Transverse colon (tissue), 3 donors: ENCODE data around the gene ERFE.

ENCODE experiments used
- POLR2A ChIP-seq: fragments of 450-650 bp; IDR thresholded peaks from one replicate; pipeline ENCODE4 v1.6.1; 2016; ENCODE audit warnings: antibody characterized with exemption, mild to moderate bottlenecking, moderate library complexity
- TF ChIP-seq, protein P1 (sequence below), 5 experiments: fragments of 200-600 bp in 3 of 5; fragments of 450-650 bp in 2 of 5; sonication (generic) in 3 of 5; IDR thresholded peaks; 1 replicate in 2 of 5; 2 replicates in 3 of 5; pipeline ENCODE4 v1.5.1; 2016 to 2017; ENCODE audit warnings: antibody characterized with exemption in 5 of 5, inconsistent platforms in 3 of 5, mild to moderate bottlenecking in 2 of 5, moderate library complexity in 1 of 5

DNA sequence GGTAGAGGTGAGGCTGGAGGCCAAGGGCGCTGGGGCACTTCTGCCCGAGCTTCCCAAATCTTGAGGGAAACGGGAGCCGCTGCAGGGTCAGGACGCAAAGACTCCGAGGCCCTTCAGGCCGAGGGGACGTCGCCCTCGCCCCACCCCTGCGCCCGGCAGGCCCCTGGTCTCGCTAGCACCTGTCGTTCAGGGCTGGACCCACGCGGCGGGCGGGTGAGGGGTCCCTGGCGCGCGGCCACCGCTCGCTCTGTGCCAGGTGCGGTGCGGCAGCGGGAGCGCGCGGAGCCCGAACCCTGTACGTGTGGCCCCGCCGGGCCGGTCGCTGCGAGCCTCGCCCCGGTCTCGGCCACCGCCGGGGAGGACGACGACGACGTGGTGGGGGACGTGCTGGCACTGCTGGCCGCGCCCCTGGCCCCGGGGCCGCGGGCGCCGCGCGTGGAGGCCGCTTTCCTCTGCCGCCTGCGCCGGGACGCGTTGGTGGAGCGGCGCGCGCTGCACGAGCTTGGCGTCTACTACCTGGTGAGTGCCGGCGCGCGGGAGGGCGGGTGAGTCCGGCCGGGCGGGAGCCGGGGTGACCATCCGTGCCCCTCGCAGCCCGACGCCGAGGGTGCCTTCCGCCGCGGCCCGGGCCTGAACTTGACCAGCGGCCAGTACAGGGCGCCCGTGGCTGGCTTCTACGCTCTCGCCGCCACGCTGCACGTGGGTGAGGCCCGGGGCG is 4.9 kb downstream of the ERFE start:
- TF ChIP-seq POLR2A: no peak
- TF ChIP-seq, protein P1, sequence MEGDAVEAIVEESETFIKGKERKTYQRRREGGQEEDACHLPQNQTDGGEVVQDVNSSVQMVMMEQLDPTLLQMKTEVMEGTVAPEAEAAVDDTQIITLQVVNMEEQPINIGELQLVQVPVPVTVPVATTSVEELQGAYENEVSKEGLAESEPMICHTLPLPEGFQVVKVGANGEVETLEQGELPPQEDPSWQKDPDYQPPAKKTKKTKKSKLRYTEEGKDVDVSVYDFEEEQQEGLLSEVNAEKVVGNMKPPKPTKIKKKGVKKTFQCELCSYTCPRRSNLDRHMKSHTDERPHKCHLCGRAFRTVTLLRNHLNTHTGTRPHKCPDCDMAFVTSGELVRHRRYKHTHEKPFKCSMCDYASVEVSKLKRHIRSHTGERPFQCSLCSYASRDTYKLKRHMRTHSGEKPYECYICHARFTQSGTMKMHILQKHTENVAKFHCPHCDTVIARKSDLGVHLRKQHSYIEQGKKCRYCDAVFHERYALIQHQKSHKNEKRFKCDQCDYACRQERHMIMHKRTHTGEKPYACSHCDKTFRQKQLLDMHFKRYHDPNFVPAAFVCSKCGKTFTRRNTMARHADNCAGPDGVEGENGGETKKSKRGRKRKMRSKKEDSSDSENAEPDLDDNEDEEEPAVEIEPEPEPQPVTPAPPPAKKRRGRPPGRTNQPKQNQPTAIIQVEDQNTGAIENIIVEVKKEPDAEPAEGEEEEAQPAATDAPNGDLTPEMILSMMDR (IDR thresholded peaks at IDR 0.05): no peak
